BE2C (cell line): Measurements from ENCODE around the gene ANXA10. TPM values are rescaled to one million over a fixed set of nuclear protein-coding genes. Genes with fewer than 3 reads are reported as not detected.

Experiments
- DNase-seq: peaks from one replicate; pipeline ENCODE4 v3.0.0-alpha.2; 2020
- H3K27me3 ChIP-seq: fragments of 250-450 bp; sonication (Bioruptor Pico); 2 replicates; pipeline ENCODE4 v1.5.1; 2020; ENCODE audit warnings: mild to moderate bottlenecking
- H3K36me3 ChIP-seq: fragments of 250-450 bp; sonication (Bioruptor Pico); 2 replicates; pipeline ENCODE4 v1.5.1; 2020; ENCODE audit warnings: mild to moderate bottlenecking
- H3K4me1 ChIP-seq: fragments of 250-450 bp; sonication (Bioruptor Pico); 2 replicates; pipeline ENCODE4 v1.5.1; 2020
- H3K4me3 ChIP-seq: 2 replicates; pipeline ENCODE4 v1.5.1; 2011; ENCODE audit warnings: low read depth, low read length
- H3K9me3 ChIP-seq: fragments of 250-450 bp; sonication (Bioruptor Pico); 2 replicates; pipeline ENCODE4 v1.5.1; 2020
- CTCF ChIP-seq: IDR thresholded peaks from 2 replicates; pipeline ENCODE4 v1.5.1; 2012; ENCODE audit warnings: mild to moderate bottlenecking, low read depth, low read length
- polyA plus RNA-seq: library from polyadenylated mRNA; unstranded; fragments of >200 nt; gene quantifications from one replicate; pipeline ENCODE4 v1.2.1, GENCODE V29; 2012; ENCODE audit warnings: low read depth, missing spikeins; ENCODE audit not compliant: insufficient read length, insufficient read depth

The ANXA10 gene, protein sequence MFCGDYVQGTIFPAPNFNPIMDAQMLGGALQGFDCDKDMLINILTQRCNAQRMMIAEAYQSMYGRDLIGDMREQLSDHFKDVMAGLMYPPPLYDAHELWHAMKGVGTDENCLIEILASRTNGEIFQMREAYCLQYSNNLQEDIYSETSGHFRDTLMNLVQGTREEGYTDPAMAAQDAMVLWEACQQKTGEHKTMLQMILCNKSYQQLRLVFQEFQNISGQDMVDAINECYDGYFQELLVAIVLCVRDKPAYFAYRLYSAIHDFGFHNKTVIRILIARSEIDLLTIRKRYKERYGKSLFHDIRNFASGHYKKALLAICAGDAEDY
- not detected for polyA plus RNA-seq

- DNase-seq = no peak
- no peak for TF ChIP-seq CTCF
- no peaks in the 10 kb centered on the region for H3K4me1 ChIP-seq
- H3K9me3 ChIP-seq = no peaks in the 10 kb centered on the region
- no peaks in the 10 kb centered on the region for H3K36me3 ChIP-seq
- H3K4me3 ChIP-seq = no peak within 1 kb of the TSS
- no peaks in the 10 kb centered on the region; the same call in 1 of the 2 replicates for H3K27me3 ChIP-seq
These were observed at the start of gene ANXA10 for GRCh38 chr4:168092176-168092712. Gene ANXA10, plus strand, starts transcription at chr4:168092537. Its CDS starts 164 bp downstream, at chr4:168092701.

DNA sequence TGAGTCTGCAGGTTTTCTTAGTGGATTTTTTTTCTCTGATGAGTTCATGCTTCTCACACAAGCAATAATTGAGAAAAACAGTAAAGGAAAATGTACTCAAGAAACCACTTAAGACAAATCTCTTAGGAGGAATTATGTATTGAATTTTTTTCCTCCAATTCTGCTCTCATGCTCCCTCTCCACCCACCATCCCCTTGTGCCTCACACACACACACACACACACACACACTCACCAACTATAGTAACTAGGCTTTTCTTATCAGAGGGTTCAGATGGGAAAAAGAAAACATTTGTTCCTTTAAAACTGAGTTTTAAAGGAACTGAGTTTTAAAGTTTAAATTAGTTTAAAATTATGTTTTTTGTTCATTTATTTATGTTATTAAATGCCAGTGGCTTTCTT lies 47.0 kb upstream of the ANXA10 start:
- no peak for DNase-seq
- Histone ChIP-seq H3K27me3 (no peaks in the 10 kb centered on the region), H3K4me3 (no peak overlapping the region), H3K36me3 (no peaks in the 10 kb centered on the region), H3K4me1 (no peaks in the 10 kb centered on the region), H3K9me3 (no peaks in the 10 kb centered on the region)
- no peak for TF ChIP-seq CTCF

GRCh38 chr4:168050002-168050401 lies 42.3 kb upstream of the ANXA10 start:
- no peaks in the 10 kb centered on the region; the same call in 1 of the 2 replicates for H3K27me3 ChIP-seq
- H3K36me3 ChIP-seq = no peaks in the 10 kb centered on the region
- H3K9me3 ChIP-seq = no peaks in the 10 kb centered on the region
- no peaks in the 10 kb centered on the region for H3K4me1 ChIP-seq
- no peak for TF ChIP-seq CTCF
- no peak for DNase-seq
- H3K4me3 ChIP-seq = no peak overlapping the region

DNA sequence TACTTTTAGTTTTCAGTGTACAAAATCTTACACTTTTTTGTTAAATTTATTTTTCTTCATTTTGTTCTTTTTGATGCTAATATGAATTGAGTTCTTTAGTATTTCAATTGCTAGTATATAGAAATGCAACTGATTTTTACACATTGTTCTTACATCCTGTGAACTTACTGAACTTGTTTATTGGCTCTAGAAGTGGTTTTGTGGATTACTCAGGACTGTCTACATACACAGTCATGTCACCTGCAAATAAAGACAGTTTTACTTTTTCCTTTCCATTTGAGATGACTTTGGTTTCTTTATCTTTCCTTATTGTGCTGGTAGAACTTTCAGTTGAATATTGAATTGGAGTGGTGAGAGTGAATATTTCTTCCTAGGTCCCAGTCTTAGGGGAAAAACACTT lies 40.8 kb upstream of the ANXA10 start:
- Histone ChIP-seq H3K9me3 (no peaks in the 10 kb centered on the region), H3K27me3 (no peaks in the 10 kb centered on the region; the same call in 1 of the 2 replicates), H3K36me3 (no peaks in the 10 kb centered on the region), H3K4me1 (no peaks in the 10 kb centered on the region), H3K4me3 (no peak overlapping the region)
- DNase-seq = no peak
- no peak for TF ChIP-seq CTCF

DNA sequence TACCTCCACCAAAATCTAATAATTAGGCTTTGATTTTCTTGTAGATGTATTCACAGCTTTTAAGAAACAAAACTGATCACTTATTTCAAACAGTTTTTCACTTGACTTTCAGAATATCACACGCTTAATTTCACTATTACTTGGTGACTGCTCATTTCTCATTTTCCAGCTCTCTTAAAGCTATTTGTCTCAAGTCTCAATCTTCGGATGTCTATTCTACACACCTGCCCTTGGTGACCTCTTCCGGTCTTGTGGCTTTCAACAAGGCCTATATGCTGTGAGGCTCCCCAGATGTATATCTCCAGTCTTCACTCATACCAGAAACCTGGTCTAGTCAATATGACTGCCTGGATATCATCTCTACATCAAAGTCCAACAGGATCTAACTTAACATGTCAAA lies 34.9 kb upstream of the ANXA10 start:
- no peak overlapping the region for H3K4me3 ChIP-seq
- H3K36me3 ChIP-seq = no peaks in the 10 kb centered on the region
- H3K4me1 ChIP-seq = no peaks in the 10 kb centered on the region
- H3K9me3 ChIP-seq = no peaks in the 10 kb centered on the region
- no peak for TF ChIP-seq CTCF
- no peaks in the 10 kb centered on the region; the same call in 1 of the 2 replicates for H3K27me3 ChIP-seq
- DNase-seq = no peak

DNA sequence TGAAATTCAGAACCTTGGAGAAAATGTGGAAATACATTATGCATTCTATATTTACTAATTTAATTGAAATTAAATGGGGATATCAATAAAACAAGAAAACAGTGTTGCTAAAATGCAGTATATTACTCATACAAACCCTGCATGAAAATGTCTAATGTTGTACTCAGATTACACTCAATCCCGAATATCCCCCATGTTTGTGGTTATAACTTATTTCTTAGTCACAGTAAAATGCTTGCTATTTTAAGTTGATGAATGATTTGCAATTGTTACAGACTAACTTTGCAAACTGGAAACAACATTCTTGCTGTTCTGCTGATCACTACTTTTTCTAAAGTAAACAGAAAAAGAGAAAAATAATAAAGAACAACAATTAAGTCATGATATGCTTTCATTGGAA lies 33.1 kb upstream of the ANXA10 start:
- H3K4me1 ChIP-seq = no peaks in the 10 kb centered on the region
- TF ChIP-seq CTCF = no peak
- H3K36me3 ChIP-seq = no peaks in the 10 kb centered on the region
- no peak overlapping the region for H3K4me3 ChIP-seq
- no peaks in the 10 kb centered on the region for H3K9me3 ChIP-seq
- H3K27me3 ChIP-seq = no peaks in the 10 kb centered on the region
- no peak for DNase-seq
